ENCODE results near the gene DACH1.
"Not testable (repeated sequence)": the region's sequence is repeated elsewhere in the genome, so short reads cannot be mapped to it uniquely, and the experiment has no call there.

The DACH1 gene

DNA sequence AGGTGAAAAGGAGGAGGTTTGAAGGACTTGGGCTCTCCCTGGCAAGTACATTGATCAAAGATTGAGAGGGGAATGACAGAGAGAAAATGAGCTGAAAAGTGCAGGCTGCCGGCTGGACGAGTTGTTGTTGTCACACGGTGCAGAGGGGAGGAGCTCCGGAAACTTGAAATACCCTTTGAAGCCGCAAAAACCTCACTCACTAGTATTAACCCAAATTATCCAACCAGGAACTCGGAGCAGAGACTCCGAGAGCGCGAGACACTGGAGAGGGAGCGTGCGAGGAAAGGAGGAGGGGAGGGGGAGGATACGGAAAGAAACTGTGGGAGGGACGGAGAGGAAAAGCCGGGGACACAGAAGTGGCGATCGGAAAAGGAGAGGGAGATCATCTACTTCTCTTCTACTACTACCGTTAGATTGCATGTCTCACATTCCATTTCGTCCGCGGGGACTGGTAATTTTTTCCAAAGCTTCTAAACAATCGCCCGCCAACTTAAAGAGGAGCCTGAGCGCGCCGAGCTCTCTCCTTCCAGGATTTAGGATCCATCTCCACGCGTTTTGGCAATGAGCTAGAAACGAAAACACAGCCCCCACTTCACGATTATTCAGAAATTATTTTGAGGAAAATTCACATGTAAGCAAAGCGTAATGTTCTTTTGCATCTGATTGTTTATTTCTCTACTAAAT lies at the start of gene DACH1:
Gene DACH1 (minus strand): TSS at position 74 of the 684 bp plus-strand sequence.
- TF ChIP-seq, protein P1, sequence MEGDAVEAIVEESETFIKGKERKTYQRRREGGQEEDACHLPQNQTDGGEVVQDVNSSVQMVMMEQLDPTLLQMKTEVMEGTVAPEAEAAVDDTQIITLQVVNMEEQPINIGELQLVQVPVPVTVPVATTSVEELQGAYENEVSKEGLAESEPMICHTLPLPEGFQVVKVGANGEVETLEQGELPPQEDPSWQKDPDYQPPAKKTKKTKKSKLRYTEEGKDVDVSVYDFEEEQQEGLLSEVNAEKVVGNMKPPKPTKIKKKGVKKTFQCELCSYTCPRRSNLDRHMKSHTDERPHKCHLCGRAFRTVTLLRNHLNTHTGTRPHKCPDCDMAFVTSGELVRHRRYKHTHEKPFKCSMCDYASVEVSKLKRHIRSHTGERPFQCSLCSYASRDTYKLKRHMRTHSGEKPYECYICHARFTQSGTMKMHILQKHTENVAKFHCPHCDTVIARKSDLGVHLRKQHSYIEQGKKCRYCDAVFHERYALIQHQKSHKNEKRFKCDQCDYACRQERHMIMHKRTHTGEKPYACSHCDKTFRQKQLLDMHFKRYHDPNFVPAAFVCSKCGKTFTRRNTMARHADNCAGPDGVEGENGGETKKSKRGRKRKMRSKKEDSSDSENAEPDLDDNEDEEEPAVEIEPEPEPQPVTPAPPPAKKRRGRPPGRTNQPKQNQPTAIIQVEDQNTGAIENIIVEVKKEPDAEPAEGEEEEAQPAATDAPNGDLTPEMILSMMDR (IDR thresholded peaks at IDR 0.05; ENCODE audit: control insufficient read depth, extremely low read depth, insufficient read depth) = no peak
- no peak for DNase-seq (ENCODE audit: low read depth)
- peak within 1 kb of the TSS; percentile 45 for H3K4me3 ChIP-seq (ENCODE audit: low read depth, low read length)

DNA sequence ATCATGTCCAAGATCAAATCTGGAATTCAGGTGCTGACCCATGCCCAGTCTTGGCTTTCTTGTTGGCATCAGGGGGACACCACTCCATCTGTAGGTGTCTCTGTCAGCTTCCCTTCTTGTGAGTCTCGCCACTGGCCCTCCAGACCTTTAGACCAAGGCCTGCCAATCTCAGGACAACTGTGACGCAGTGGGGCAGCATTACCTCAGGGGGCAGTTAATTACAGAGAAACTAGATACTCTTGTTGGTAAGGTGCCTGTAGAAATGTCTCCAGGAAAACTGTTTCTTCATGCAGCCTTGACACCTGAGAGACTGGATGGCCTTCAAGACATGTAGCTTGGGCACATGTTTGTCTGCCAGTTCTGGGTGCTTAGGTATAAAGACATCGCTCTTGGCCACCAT lies 46.7 kb upstream of the DACH1 start:
- DNase-seq (ENCODE audit: low read depth) = no peak
- H3K4me3 ChIP-seq (ENCODE audit: low read depth, low read length) = no peak overlapping the region
- TF ChIP-seq, protein P1 (IDR thresholded peaks at IDR 0.05; ENCODE audit: control insufficient read depth, extremely low read depth, insufficient read depth) = no peak

DNA sequence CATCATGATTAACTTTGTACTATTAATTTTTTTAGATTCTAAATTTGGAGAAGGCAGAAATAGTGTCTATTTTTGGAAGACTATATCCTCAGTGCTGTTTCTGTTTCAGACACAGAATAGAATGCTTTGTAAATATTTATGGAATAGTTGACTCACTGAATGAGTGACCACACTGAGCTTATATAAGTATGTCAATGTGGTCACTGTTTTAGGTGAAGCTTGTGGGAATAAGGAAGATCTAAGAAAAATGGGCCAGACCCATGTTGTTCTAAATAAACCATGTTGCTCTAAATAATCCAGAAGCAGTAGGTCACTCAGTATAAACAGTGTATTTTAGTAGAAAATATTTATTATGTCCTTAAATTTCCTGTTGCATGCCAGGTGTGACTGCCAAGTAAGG lies 45.5 kb upstream of the DACH1 start:
- TF ChIP-seq, protein P1 (IDR thresholded peaks at IDR 0.05; ENCODE audit: control insufficient read depth, extremely low read depth, insufficient read depth) = no peak
- DNase-seq (ENCODE audit: low read depth) = no peak
- no peak overlapping the region for H3K4me3 ChIP-seq (ENCODE audit: low read depth, low read length)

DNA sequence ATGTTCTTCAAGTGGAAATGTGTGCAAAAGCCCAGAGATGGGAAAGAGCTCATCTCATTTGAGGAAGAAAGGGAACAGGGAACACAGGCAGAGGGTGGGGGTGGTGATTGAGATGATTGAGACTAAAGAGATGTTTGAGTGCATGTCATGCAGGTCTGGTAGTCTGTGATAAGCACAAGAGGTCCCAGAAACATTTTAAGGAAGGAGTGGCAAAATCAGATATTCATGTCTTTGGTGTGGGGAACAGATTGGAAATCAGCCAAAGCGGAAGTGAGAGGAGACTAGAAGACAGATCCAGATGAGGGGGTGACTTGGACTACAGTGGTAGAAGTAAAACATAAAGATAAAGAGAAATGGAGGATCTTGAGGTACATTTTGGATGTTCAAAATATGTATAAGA lies 39.4 kb upstream of the DACH1 start:
- no peak overlapping the region for H3K4me3 ChIP-seq (ENCODE audit: low read depth, low read length)
- TF ChIP-seq, protein P1 (IDR thresholded peaks at IDR 0.05; ENCODE audit: control insufficient read depth, extremely low read depth, insufficient read depth) = no peak
- DNase-seq (ENCODE audit: low read depth) = no peak

DNA sequence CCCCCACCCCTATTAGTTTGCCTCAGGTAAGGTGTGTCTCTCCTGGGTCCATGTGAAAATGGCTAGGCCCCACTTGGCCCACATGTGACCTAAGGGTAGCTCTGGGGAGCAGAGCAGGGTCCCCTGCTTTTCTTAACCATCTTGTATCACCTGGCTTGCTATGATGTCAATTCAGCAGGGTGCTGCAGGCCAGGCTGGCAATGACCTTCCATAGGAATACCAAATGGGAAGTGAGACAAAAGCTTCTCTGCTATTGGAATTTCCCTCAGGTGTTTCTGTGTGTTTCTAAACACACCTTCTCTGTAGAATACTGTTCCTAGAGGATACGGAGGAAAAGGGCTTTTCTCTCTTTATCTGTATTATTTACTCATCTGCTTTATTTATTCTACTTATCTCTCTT lies 35.7 kb upstream of the DACH1 start:
- TF ChIP-seq, protein P1 (IDR thresholded peaks at IDR 0.05; ENCODE audit: control insufficient read depth, extremely low read depth, insufficient read depth) = no peak
- H3K4me3 ChIP-seq (ENCODE audit: low read depth, low read length) = no peak overlapping the region
- DNase-seq (ENCODE audit: low read depth) = no peak

DNA sequence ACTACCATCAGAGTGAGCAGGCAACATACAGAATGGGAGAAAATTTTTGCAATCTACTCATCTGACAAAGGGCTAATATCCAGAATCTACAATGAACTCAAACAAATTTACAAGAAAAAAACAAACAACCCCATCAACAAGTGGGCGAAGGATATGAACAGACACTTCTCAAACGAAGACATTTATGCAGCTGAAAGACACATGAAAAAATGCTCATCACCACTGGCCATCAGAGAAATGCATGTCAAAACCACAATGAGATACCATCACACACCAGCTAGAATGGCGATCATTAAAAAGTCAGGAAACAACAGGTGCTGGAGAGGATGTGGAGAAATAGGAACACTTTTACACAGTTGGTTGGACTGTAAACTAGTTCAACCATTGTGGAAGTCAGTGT lies 26.5 kb upstream of the DACH1 start:
- H3K4me3 ChIP-seq (ENCODE audit: low read depth, low read length); DNase-seq (ENCODE audit: low read depth): not testable (repeated sequence)

- TF ChIP-seq, protein P1 (IDR thresholded peaks at IDR 0.05; ENCODE audit: control insufficient read depth, extremely low read depth, insufficient read depth) = no peak
- no peak for DNase-seq (ENCODE audit: low read depth)
- no peak overlapping the region for H3K4me3 ChIP-seq (ENCODE audit: low read depth, low read length)
These were observed 19.9 kb upstream of the DACH1 start for GRCh38 chr13:71886880-71887279.
